Parathyroid adenoma (tissue), 2 donors: Measurements from ENCODE around the gene GBX2.
"Not testable (repeated sequence)": the region's sequence is repeated elsewhere in the genome, so short reads cannot be mapped to it uniquely, and the experiment has no call there.

ENCODE experiments used
- H2AFZ ChIP-seq: fragments of 300-600 bp; sonication (generic); one replicate; pipeline ENCODE4 v1.7.0; 2017; ENCODE audit warnings: antibody characterized with exemption, mild to moderate bottlenecking
- H3K27ac ChIP-seq: fragments of 300-600 bp; sonication (generic); one replicate; pipeline ENCODE4 v1.7.0; 2017
- H3K27me3 ChIP-seq: fragments of 300-600 bp; sonication (generic); one replicate; pipeline ENCODE4 v1.7.0; 2017; ENCODE audit warnings: low read length; ENCODE audit not compliant: control insufficient read depth, insufficient read depth
- H3K36me3 ChIP-seq: fragments of 300-600 bp; sonication (generic); one replicate; pipeline ENCODE4 v1.7.0; 2017; ENCODE audit warnings: low read length; ENCODE audit not compliant: control insufficient read depth, insufficient read depth
- H3K4me1 ChIP-seq: fragments of 300-600 bp; sonication (generic); one replicate; pipeline ENCODE4 v1.7.0; 2017; ENCODE audit warnings: control low read depth
- H3K4me2 ChIP-seq: fragments of 300-600 bp; sonication (generic); one replicate; pipeline ENCODE4 v1.7.0; 2017; ENCODE audit warnings: low read length
- H3K4me3 ChIP-seq: fragments of 300-600 bp; sonication (generic); one replicate; pipeline ENCODE4 v1.7.0; 2017; ENCODE audit warnings: low read depth, low read length
- H3K79me2 ChIP-seq: fragments of 300-600 bp; sonication (generic); one replicate; pipeline ENCODE4 v1.7.0; 2017; ENCODE audit warnings: control low read depth
- H3K9ac ChIP-seq: fragments of 300-600 bp; sonication (generic); one replicate; pipeline ENCODE4 v1.7.0; 2017; ENCODE audit warnings: mild to moderate bottlenecking
- H3K9me3 ChIP-seq: fragments of 300-600 bp; sonication (generic); one replicate; pipeline ENCODE4 v1.7.0; 2017; ENCODE audit warnings: low read length; ENCODE audit not compliant: control insufficient read depth
- CTCF ChIP-seq: fragments of 300-600 bp; sonication (generic); IDR thresholded peaks from one replicate; pipeline ENCODE4 v1.7.0; 2017; ENCODE audit warnings: antibody characterized with exemption, mild to moderate bottlenecking
- donor health status: primary hyperparathyroidism.

Gene GBX2

GRCh38 chr2:236156095-236156859 is 11.9 kb downstream of the GBX2 start:
- no peaks in the 10 kb centered on the region for H3K36me3 ChIP-seq
- H3K27ac ChIP-seq: no peak overlapping the region
- H3K9me3 ChIP-seq: no peaks in the 10 kb centered on the region
- no peaks in the 10 kb centered on the region for H3K79me2 ChIP-seq
- no peaks in the 10 kb centered on the region for H3K27me3 ChIP-seq
- no peak overlapping the region for H2AFZ ChIP-seq
- no peak for TF ChIP-seq CTCF
- no peak overlapping the region for H3K9ac ChIP-seq
- no peaks in the 10 kb centered on the region for H3K4me1 ChIP-seq
- H3K4me2 ChIP-seq: no peak overlapping the region
- H3K4me3 ChIP-seq: no peak overlapping the region

GRCh38 chr2:236155406-236155805 is 12.8 kb downstream of the GBX2 start:
- no peak overlapping the region for H3K9ac ChIP-seq
- no peak overlapping the region for H2AFZ ChIP-seq
- H3K27ac ChIP-seq: no peak overlapping the region
- H3K4me2 ChIP-seq: no peak overlapping the region
- no peaks in the 10 kb centered on the region for H3K27me3 ChIP-seq
- H3K79me2 ChIP-seq: no peaks in the 10 kb centered on the region
- H3K4me1 ChIP-seq: no peaks in the 10 kb centered on the region
- H3K4me3 ChIP-seq: no peak overlapping the region
- H3K9me3 ChIP-seq: no peaks in the 10 kb centered on the region
- no peak for TF ChIP-seq CTCF
- H3K36me3 ChIP-seq: no peaks in the 10 kb centered on the region

- H3K36me3 ChIP-seq: no peaks in the 10 kb centered on the region
These were observed 21.8 kb downstream of the GBX2 start for GRCh38 chr2:236146436-236146835.

GRCh38 chr2:236143811-236144210 is 24.4 kb downstream of the GBX2 start:
- Histone ChIP-seq H3K4me1 (no peaks in the 10 kb centered on the region), H3K27ac (no peak overlapping the region), H3K4me3 (no peak overlapping the region), H3K36me3 (no peaks in the 10 kb centered on the region), H3K27me3 (no peaks in the 10 kb centered on the region), H3K79me2 (no peaks in the 10 kb centered on the region), H3K9me3 (no peaks in the 10 kb centered on the region), H3K9ac (no peak overlapping the region), H2AFZ (no peak overlapping the region), H3K4me2 (no peak overlapping the region)
- TF ChIP-seq CTCF: no peak

More at GRCh38 chr2:236146436-236146835, 21.8 kb downstream of the GBX2 start:
- TF ChIP-seq CTCF: no peak
- Histone ChIP-seq H2AFZ (no peak overlapping the region), H3K4me2 (no peak overlapping the region), H3K9me3 (no peaks in the 10 kb centered on the region), H3K9ac (no peak overlapping the region), H3K4me3 (no peak overlapping the region), H3K79me2 (no peaks in the 10 kb centered on the region), H3K4me1 (no peaks in the 10 kb centered on the region), H3K27ac (no peak overlapping the region), H3K27me3 (no peaks in the 10 kb centered on the region)

GRCh38 chr2:236141616-236142015 is 26.6 kb downstream of the GBX2 start:
- H3K4me1 ChIP-seq, H3K4me2 ChIP-seq, H3K4me3 ChIP-seq, H3K9ac ChIP-seq, H3K9me3 ChIP-seq, H3K36me3 ChIP-seq, H2AFZ ChIP-seq, H3K27ac ChIP-seq, H3K79me2 ChIP-seq, H3K27me3 ChIP-seq: not testable (repeated sequence)
